ENCODE results near the gene SCGB1A1. TPM values are rescaled to one million over a fixed set of nuclear protein-coding genes. Genes with fewer than 3 reads are reported as not detected.

SCGB1A1 gene
- polyA plus RNA-seq, 5 donors = 3.8 to 59.5 (median 30.1) TPM

Other genes with a start within 250 kb of the SCGB1A1 start
- not detected for gene SCGB1D1, start 228.8 kb upstream of the SCGB1A1 start, polyA plus RNA-seq (ENCODE audit: insufficient read depth in 1 of 5, insufficient read length in 5 of 5, low replicate concordance in 1 of 5)
- gene SCGB2A1, start 210.4 kb upstream of the SCGB1A1 start, polyA plus RNA-seq (ENCODE audit: insufficient read depth in 1 of 5, insufficient read length in 5 of 5, low replicate concordance in 1 of 5) = under 1 TPM in 2 of 5 donors, not detected in 3; 0.21 to 0.30 TPM
- gene SCGB1D2, start 176.8 kb upstream of the SCGB1A1 start, polyA plus RNA-seq (ENCODE audit: insufficient read depth in 1 of 5, insufficient read length in 5 of 5, low replicate concordance in 1 of 5) = not detected
- gene SCGB2A2, start 148.9 kb upstream of the SCGB1A1 start, polyA plus RNA-seq (ENCODE audit: insufficient read depth in 1 of 5, insufficient read length in 5 of 5, low replicate concordance in 1 of 5) = not detected
- gene SCGB1D4, start 120.0 kb upstream of the SCGB1A1 start, polyA plus RNA-seq (ENCODE audit: insufficient read depth in 1 of 5, insufficient read length in 5 of 5, low replicate concordance in 1 of 5) = not detected
- 1 to 10 TPM; 1.9 to 3.3 (median 2.4) TPM for gene ASRGL1, start 81.6 kb upstream of the SCGB1A1 start, polyA plus RNA-seq (ENCODE audit: insufficient read depth in 1 of 5, insufficient read length in 5 of 5, low replicate concordance in 1 of 5)
- 100 to 1,000 TPM; 154 to 240 (median 173) TPM for gene AHNAK, start 127.8 kb downstream of the SCGB1A1 start, polyA plus RNA-seq (ENCODE audit: insufficient read depth in 1 of 5, insufficient read length in 5 of 5, low replicate concordance in 1 of 5)
- gene EEF1G, start 154.9 kb downstream of the SCGB1A1 start, polyA plus RNA-seq (ENCODE audit: insufficient read depth in 1 of 5, insufficient read length in 5 of 5, low replicate concordance in 1 of 5) = 1,000 to 10,000 TPM; 2,119 to 2,744 (median 2,318) TPM
- 10 to 100 TPM; 22.4 to 26.3 (median 25.0) TPM for gene TUT1, start 172.5 kb downstream of the SCGB1A1 start, polyA plus RNA-seq (ENCODE audit: insufficient read depth in 1 of 5, insufficient read length in 5 of 5, low replicate concordance in 1 of 5)
- gene MTA2, start 182.8 kb downstream of the SCGB1A1 start, polyA plus RNA-seq (ENCODE audit: insufficient read depth in 1 of 5, insufficient read length in 5 of 5, low replicate concordance in 1 of 5) = 100 to 1,000 TPM in 1 of 5 donors, 10 to 100 TPM in 4; 88.1 to 103 (median 95.4) TPM
- gene EML3, start 193.7 kb downstream of the SCGB1A1 start, polyA plus RNA-seq (ENCODE audit: insufficient read depth in 1 of 5, insufficient read length in 5 of 5, low replicate concordance in 1 of 5) = 10 to 100 TPM; 32.6 to 57.4 (median 49.5) TPM
- gene ROM1, start 194.2 kb downstream of the SCGB1A1 start, polyA plus RNA-seq (ENCODE audit: insufficient read depth in 1 of 5, insufficient read length in 5 of 5, low replicate concordance in 1 of 5) = 1 to 10 TPM; 3.3 to 7.5 (median 4.8) TPM
- 10 to 100 TPM; 17.4 to 39.9 (median 26.4) TPM for gene B3GAT3, start 203.0 kb downstream of the SCGB1A1 start, polyA plus RNA-seq (ENCODE audit: insufficient read depth in 1 of 5, insufficient read length in 5 of 5, low replicate concordance in 1 of 5)
- gene GANAB, start 227.6 kb downstream of the SCGB1A1 start, polyA plus RNA-seq (ENCODE audit: insufficient read depth in 1 of 5, insufficient read length in 5 of 5, low replicate concordance in 1 of 5) = 100 to 1,000 TPM; 288 to 339 (median 312) TPM
- gene INTS5, start 234.3 kb downstream of the SCGB1A1 start, polyA plus RNA-seq (ENCODE audit: insufficient read depth in 1 of 5, insufficient read length in 5 of 5, low replicate concordance in 1 of 5) = 10 to 100 TPM; 12.0 to 19.6 (median 14.3) TPM
- 10 to 100 TPM; 45.9 to 64.1 (median 52.8) TPM for gene C11orf98, start 246.2 kb downstream of the SCGB1A1 start, polyA plus RNA-seq (ENCODE audit: insufficient read depth in 1 of 5, insufficient read length in 5 of 5, low replicate concordance in 1 of 5)
- 1 to 10 TPM; 4.8 to 9.0 (median 7.1) TPM for gene CSKMT, start 246.3 kb downstream of the SCGB1A1 start, polyA plus RNA-seq (ENCODE audit: insufficient read depth in 1 of 5, insufficient read length in 5 of 5, low replicate concordance in 1 of 5)